ENCODE results near the gene CAPG. TPM values are rescaled to one million over a fixed set of nuclear protein-coding genes. Genes with fewer than 3 reads are reported as not detected.

Gene CAPG
- total RNA-seq, 6 donors from 2014 or later, result 169 to 611 (median 375) TPM

DNA sequence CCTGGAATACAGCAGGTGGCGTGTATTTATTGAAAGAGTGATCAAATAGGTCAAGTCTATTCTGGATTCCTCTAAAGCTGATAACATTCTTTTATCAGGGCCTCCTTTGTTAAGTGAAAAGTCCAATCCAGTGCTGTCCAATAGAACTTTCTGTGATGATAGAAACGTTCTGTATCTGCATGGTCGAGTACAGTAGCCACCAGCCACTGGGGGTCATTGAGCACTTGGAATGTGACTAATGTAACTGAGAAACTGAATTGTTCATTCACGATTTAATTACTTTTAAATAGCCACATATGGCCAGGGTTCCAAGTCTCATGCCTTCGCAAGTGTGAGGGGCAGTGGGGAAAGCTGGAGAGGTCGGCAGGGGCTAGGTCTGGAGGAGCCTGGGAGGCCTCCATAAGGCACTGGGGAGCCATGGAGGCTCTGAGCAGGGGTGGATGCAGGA lies 28.9 kb upstream of the CAPG start:
- no peak for DNase-seq
- WGBS, 2 donors, result 85 to 87% methylated on average over 6 of the region's 6 CpGs
- Histone ChIP-seq H3K27ac (peak overlapping the region; percentile 92 to 98 (median 98)), H3K4me1 (peaks cover 31 to 45% (median 38%) of the 10 kb centered on the region in 4 donors), H3K9me3 (no peaks in the 10 kb centered on the region), H3K36me3 (no peaks in the 10 kb centered on the region), H3K4me3 (no peak overlapping the region), H3K27me3 (no peaks in the 10 kb centered on the region)
- no peak for ATAC-seq (ENCODE audit: low FRiP score in 2 of 2)
- TF ChIP-seq POLR2AphosphoS5 (IDR thresholded peaks at IDR 0.05), result no peak
- TF ChIP-seq POLR2A (IDR thresholded peaks at IDR 0.05), result no peak
- TF ChIP-seq, protein P1, sequence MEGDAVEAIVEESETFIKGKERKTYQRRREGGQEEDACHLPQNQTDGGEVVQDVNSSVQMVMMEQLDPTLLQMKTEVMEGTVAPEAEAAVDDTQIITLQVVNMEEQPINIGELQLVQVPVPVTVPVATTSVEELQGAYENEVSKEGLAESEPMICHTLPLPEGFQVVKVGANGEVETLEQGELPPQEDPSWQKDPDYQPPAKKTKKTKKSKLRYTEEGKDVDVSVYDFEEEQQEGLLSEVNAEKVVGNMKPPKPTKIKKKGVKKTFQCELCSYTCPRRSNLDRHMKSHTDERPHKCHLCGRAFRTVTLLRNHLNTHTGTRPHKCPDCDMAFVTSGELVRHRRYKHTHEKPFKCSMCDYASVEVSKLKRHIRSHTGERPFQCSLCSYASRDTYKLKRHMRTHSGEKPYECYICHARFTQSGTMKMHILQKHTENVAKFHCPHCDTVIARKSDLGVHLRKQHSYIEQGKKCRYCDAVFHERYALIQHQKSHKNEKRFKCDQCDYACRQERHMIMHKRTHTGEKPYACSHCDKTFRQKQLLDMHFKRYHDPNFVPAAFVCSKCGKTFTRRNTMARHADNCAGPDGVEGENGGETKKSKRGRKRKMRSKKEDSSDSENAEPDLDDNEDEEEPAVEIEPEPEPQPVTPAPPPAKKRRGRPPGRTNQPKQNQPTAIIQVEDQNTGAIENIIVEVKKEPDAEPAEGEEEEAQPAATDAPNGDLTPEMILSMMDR (IDR thresholded peaks at IDR 0.05), result no peak
- no peak for TF ChIP-seq EP300 (IDR thresholded peaks at IDR 0.05)

DNA sequence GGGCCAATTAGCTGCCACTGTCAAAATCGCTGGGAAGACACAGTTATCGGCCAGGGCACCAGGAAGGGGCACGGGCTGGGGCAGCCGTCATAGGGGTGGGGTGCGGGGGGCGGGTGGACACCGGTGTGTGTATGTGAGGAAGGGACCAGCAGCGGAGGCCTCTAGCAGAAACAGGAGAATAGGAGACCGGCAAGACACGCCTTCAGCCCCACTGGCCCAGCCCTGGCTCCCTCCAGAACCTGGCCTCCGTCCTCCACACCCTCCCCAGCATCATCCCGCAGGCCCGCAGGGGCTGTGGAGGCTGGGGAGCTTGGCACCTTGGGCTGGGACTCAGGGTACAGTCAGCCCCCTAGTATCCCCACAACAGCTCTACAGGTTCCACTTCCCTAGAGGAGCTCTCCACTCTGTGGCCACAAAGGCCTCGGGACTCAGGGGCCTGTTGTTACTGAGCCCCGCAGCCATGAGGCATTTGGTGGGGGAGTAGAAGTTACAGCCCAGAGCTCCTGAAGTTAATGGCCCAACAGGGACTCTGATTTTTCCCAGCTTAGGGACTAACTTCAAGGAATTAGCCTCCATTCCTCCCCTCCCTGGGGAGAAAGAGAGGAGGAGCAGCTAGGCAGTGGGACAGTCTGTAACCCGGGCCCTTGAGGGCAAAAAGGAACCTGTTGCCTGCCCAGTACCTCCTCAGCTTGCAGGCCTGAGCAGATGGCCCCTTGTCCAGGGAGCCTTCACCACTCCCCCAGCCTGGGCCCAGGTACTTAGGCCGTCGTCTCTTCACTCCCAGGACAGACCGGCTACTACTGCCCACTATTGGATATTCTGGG lies 28.2 kb upstream of the CAPG start:
- H3K36me3 ChIP-seq, result no peaks in the 10 kb centered on the region
- ATAC-seq (ENCODE audit: low FRiP score in 2 of 2), result peak in 1 of 2 donors; percentile 24
- peak; percentile 47 to 81 for DNase-seq
- H3K27ac ChIP-seq, result peak overlapping the region; percentile 92 to 98 (median 98)
- TF ChIP-seq EP300 (IDR thresholded peaks at IDR 0.05), result no peak
- peak in 1 of 4 donors; percentile 26 for TF ChIP-seq POLR2A (IDR thresholded peaks at IDR 0.05)
- H3K4me1 ChIP-seq, result peaks cover 36 to 51% (median 44%) of the 10 kb centered on the region in 4 donors
- no peaks in the 10 kb centered on the region for H3K27me3 ChIP-seq
- peak overlapping the region in 3 of 4 donors; percentile 43 to 56 (median 53) for H3K4me3 ChIP-seq
- WGBS, 2 donors, result 46 to 54% methylated on average over 13 to 15 of the region's 19 CpGs
- H3K9me3 ChIP-seq, result no peaks in the 10 kb centered on the region

DNA sequence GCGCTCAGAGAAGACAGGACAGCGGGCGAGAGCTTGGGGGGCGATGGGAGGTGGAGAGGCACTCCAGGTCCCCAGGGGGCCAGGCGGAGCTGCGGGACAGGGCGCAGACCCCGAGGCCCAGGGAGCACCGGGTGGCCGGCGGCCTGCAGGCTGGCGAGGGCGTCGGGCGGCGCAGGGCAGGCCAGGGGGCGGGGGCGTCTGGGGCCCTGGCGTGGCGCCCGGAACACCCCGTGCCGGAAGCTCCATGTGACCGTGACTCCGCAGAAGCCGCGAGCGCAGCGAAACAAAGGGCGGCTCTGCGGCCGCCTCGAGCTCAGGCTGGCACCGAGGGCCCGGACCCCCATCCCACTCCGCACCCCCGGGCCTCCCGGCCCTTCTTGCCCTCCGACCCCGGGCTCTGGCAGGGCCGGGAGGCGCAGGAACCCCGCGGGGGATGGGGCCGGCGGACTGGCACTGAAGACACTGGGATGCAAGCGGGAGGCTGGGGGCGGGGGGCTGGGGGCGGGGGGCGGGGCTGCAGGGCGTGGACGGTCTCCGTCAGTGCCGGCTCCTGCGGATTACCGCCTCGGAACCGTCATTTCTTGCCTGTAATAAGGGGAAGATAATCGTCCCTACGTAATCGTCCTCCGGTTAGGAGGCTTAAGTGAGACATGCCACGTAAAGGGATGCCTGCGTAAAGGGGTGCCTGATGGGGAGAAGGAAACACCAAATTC lies 27.5 kb upstream of the CAPG start:
- WGBS, 2 donors, result 3 to 33% methylated on average over 4 to 57 of the region's 64 CpGs
- peak; percentile 58 to 89 for TF ChIP-seq POLR2AphosphoS5 (IDR thresholded peaks at IDR 0.05)
- TF ChIP-seq EP300 (IDR thresholded peaks at IDR 0.05), result peak in 3 of 4 donors; percentile 69 to 96 (median 89)
- TF ChIP-seq POLR2A (IDR thresholded peaks at IDR 0.05), result peak in 3 of 4 donors; percentile 64 to 96 (median 69)
- TF ChIP-seq, protein P1 (IDR thresholded peaks at IDR 0.05), result peak in 1 of 6 experiments; percentile 16
- Histone ChIP-seq H3K4me3 (peak overlapping the region in 3 of 4 donors; percentile 43 to 56 (median 53)), H3K36me3 (no peaks in the 10 kb centered on the region), H3K27ac (peak overlapping the region; percentile 92 to 98 (median 98)), H3K9me3 (no peaks in the 10 kb centered on the region), H3K27me3 (no peaks in the 10 kb centered on the region), H3K4me1 (peaks cover 38 to 57% (median 48%) of the 10 kb centered on the region in 4 donors)
- peak; percentile 84 to 87 for ATAC-seq (ENCODE audit: low FRiP score in 2 of 2)
- peak; percentile 91 to 98 for DNase-seq

DNA sequence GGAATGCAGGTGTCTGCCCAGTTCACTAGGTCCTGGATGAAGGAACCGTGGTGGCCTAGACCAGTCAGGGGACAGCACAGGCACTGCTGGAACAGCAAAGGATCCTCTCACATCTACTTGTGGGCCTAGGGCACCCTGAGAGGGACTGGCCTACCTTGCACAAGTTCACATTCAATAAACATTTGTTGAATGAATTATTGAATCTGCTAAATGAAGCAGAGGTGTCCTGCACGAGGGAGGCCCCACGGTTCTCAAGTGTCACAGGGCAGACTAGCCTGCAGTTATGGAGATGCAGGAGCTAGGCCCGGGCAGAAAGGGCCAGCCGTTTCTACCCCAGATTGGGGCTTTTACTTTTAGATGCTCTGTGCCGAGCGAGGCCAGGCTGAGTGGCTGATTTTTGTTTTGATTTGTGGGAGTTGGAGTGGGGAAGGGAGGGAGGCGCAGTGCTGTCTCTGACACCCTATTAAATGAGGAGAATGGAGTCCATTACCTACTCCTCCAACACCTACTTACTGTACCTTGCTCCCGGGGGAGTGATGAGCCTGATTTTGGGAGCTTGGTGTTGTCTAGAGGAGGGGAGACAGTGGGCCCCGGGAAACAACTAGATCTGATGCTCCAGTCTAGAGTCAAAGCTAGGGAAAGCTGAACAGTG lies 26.8 kb upstream of the CAPG start:
- Histone ChIP-seq H3K27me3 (no peaks in the 10 kb centered on the region), H3K4me3 (peak overlapping the region in 3 of 4 donors; percentile 43 to 56 (median 53)), H3K27ac (peak overlapping the region; percentile 92 to 98 (median 98)), H3K9me3 (no peaks in the 10 kb centered on the region), H3K36me3 (no peaks in the 10 kb centered on the region), H3K4me1 (peaks cover 38 to 57% (median 48%) of the 10 kb centered on the region in 4 donors)
- TF ChIP-seq, protein P1 (IDR thresholded peaks at IDR 0.05), result no peak
- no peak for TF ChIP-seq POLR2AphosphoS5 (IDR thresholded peaks at IDR 0.05)
- TF ChIP-seq EP300 (IDR thresholded peaks at IDR 0.05), result no peak
- TF ChIP-seq POLR2A (IDR thresholded peaks at IDR 0.05), result no peak
- ATAC-seq (ENCODE audit: low FRiP score in 2 of 2), result no peak
- no peak for DNase-seq
- WGBS, 2 donors, result 53 to 72% methylated on average over 10 of the region's 10 CpGs

Measured in upper lobe of left lung (tissue), 6 donors.